GM19438 (cell line): ENCODE data around the gene CDH20.

ENCODE experiments used
- ATAC-seq: cut with Tn5 transposase; IDR thresholded peaks from one replicate; pipeline ENCODE4 v1.9.1; 2021; ENCODE audit warnings: low read depth; ENCODE audit not compliant: unreplicated experiment

Gene CDH20

DNA sequence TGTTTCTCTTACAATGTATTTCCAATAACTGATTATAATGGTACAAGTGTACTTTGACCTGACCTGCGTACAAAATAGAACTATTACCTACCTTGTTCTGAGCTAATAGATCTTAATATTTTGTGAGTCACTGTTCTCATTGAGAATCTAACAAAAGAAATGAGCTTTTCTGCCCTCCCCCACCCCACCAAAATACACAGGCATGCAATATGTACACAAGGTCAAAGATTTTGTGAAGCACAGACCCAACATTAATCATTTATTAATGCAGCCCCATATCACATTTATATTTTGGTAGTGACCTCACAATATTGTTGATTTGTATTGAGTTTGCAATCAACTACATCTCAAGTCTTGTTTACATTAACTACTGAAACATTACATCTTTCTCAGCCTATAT, 86.5 kb downstream of the CDH20 start:
- no peak for ATAC-seq

DNA sequence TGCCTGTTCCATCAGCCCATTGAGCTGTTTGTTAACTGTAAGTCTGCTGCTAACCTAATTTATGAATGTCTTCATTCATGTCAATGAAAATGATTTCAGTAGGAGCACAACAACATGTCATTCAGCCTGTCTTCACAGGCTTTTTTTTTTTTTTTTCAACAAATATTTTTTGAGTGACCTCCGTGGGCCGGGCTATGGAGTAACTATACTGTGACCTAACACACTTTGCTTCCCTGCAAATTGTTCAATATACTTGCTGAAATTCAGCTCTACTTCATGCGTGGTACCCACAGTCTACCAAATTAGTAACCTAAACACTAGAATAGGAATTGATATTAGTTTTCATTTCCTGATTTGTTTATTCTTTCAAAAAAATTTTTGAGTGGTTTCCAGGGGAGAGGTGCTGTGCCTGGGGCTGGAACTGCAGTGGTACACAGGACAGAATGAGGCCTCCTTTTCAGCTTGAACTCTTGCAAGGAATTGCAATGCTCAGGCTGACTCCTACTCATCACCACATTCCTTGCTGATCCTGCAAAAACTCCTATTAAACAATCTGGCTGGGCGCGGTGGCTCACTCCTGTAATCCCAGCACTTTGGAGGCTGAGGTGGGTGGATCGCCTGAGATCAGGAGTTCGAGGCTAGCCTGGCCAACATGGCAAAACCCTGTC, 87.1 kb downstream of the CDH20 start:
- ATAC-seq = no peak

DNA sequence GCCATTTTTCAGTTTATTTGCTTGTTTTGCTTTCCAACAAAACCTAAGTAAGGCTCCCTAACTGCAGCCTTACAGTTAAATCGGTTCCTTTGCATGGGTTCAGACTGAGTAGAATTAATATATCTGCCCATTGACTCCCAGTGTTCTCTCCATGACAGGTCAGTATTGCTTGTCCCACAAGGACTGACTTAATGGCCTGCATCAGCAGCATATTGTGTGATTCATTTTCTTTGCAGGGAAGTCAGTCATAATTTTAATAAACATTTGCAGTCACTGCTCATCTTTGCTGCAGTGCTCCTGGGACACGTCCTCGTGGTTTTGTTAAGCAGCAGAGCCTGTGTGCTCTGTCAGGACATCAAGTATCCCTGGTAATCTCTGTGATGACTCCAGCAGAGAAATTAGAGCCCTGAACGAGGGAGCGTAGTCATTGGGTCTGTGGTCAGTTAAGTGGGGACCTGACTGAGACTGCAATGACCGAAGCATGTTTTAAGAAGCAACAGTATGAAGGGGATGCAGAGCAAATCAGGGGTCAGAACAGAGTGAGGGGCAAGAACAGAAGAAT, 93.3 kb downstream of the CDH20 start:
- no peak for ATAC-seq

DNA sequence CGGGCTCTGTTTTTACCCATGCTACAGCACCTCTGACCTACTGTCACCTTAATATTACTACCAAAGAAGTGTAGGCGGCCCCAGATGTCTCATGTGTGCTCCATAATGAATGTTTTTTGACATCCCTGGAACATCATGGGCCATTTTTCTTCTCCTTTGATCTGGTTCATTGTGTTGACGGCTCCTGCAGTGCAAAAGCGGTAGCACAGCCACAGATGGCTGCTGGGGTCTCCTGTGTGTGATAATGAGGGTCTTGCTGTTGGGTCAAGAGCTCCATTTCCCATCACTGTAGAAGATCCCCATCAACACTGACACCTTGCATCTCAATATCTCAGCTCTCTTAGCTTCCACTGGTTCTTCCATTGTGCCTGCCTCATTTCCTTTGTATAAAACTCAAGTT, 95.0 kb downstream of the CDH20 start:
- ATAC-seq = no peak

DNA sequence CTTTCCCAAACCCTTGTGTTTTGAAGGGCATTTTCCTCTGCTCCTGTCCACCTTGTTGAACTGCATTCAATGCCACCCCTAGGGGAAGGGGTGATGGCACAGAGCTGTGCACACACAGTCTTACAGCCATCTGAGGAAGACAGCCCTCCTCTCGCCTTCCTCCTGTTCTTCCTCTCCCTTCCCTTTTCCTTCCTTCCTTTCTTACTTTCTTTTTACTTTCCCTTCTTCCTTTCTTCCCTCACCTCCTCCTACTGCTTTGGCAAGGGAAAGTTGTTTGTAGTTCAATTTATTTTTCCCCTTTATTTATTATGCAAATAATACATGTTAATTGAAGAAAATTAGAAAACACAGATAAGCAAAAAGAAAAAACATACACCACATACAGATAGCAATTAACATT, 99.4 kb downstream of the CDH20 start:
- ATAC-seq = no peak

DNA sequence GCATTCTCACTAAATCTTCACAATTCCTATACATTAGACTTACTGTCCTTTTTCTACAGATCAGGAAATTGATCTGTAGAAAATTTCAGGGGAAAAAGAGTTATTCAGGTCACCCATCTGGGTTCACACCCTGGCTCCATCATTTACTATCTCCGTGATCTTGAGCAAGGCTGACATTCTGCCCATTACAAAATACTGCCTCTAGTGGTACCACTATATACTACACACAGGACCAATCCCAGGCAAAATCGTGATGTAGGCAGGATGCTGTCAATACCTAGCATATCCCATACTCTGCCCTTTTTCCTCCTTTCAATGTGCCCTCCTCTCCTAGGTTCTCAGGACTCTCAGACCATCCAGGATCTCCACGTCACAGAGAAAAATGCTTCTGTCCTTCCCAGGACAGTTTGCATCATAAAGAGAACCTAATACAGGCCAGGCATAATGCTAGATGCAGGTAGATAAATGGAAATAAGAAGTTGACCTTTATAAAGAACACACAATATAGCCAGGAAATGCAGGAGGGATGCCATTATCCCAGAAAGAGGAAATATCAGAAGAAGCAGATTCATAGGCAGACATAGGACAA, 101.9 kb downstream of the CDH20 start:
- ATAC-seq = peak; percentile 94

DNA sequence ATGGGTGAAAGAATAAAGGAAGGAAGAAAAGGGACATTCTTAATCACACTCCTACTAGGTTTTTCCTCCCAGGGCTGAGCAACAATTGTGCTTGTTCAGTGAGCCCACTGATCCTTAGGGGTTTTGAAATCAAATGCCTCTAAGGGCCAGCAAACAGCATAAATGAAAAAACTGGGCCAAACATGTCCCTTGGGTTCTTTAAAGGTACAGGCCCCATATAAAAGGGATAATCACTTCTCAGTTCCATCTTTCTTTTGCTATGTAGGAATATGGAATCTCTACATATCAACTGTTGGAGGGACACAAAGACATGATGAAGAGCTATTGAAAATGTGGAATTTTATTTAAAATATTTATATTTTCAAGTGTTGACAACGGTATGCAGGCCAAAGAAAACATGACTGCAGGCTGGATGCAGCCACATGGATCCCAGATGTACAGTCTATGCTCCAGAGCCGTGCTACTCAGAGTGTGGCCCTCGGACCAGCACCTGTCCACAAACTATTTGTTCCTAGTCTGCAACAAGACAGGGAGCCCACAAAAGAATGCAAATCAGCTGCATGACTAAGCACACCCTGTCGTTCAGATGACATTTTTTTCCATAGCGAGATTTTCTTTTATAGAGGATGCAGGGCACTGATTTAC, 110.0 kb downstream of the CDH20 start:
- no peak for ATAC-seq

DNA sequence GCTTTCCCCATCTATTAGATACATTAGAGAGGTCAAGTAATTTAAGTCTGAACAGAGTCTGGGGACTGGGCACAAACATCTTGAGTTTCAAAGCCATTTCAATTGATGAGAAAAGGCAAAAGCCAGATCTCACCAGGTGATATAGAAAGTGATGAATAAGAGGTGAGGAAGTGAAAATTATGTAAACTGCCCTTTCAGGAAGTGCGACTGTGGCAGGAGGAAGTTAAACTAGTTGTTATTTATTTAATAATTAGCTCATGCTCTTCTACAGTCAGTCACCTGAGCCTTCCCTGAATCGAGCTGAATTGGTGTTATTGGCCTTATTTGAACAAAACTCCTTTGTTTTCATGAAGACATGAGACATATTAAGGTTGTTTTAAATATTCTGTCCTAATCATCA, 115.1 kb downstream of the CDH20 start:
- peak; percentile 98 for ATAC-seq

DNA sequence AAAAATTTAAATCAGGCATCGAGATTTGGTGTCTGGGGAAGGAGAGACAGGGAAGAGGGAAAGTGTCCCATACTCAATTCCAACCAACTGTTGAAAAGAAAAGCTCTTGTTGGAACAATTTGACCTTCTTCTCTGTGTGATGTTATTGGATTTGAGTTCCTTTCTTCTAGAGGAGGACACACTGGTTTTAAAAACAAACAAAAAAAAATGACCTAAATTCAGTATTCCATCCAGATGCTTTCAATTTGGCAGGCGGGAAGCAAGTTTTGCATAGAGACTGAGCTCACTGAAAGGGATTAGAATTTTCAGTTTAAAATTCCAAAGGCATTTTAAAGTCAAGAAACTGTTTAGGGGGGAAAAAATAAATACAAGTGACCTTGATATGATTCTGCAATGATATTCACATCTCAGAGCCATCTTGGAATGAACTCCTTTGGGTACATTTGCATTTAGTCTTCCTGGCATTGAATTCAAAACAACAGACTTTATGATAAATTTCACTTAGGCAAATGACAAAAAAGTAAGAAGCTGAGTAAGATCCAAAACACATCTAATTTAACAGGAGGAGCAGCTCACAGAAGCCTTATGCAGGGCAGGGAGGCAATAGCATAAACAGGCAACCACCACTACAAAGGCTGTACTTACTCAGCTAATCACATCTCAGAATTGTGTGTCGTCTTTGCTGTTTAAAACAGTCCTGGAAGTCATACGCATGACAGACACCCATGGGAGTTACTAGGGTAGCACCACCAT, 126.8 kb downstream of the CDH20 start:
- ATAC-seq = no peak

DNA sequence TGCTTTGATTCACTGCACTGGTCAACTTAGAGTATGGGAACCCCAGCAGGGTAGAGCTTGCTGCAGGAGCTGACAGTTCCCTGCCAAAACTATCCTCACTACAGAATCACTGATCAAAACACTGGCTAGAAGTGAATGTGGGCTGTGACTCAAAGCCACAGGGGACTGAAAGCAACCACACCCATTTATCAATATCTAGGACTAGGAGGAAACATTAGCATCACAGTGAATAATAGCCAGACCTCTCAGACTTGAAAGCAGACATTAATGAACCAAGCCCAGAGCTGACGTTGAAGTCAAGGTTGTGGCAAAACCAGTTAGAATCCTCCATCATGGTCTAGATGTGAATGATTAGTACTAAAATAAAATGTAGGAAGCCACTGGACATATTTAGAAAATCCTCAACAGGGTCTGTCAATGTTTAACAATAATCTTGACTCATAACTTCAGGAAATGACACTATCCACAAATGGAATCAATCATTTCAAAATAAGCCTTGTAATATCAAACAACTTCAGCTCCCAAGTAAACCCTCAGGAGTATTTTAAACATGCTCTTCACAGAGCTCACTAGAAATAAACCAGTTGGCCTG, 131.4 kb downstream of the CDH20 start:
- ATAC-seq = no peak

DNA sequence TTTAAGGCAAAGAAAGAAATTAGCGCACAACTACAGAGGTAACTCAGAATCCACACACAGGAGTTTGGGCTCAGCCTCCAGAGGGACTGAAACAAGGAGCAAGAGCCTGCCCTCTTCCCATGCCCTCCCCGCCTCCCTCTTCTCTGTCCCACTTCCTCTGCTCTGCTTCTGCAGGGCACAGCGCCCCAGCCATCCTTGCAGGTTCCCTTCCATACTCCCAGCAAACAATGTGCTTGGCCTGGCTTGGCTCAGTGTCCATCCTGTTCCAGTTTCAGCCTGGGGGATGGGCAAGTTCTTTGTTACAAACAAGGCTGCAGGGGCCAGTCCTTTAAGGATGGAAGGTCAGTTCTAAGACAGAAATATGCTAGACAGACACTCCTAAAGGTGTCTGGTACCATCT, 133.5 kb downstream of the CDH20 start:
- ATAC-seq = no peak

DNA sequence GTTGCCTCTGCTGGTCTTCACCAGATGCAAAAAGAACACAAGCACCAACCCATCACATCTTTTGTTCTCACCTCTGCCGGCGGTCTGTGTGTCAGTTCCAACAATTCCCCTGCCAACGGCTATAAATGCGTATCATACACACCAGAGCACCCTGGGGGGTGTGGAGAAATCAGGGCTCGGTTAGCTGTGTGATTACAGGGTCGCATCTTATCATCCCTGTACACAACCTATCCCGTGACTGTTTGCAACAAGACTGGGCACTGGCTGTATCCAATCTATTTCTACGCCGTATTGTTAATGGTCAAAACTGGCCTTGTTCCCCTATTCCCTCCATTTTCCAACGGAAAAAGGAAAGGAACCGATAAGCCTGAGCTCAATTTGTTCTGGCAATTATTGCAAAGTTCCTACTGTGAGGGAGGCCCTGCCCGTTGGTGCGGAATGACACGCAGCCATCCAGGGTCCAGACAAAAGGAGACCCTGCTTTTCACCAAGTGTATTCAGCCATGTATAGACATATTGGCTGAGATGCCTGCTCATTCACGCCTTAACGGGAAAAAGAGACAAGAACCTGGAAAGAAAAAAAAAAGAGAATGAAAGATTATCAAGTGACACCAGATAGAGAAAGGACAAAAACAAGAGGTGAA, 136.9 kb downstream of the CDH20 start:
- no peak for ATAC-seq

DNA sequence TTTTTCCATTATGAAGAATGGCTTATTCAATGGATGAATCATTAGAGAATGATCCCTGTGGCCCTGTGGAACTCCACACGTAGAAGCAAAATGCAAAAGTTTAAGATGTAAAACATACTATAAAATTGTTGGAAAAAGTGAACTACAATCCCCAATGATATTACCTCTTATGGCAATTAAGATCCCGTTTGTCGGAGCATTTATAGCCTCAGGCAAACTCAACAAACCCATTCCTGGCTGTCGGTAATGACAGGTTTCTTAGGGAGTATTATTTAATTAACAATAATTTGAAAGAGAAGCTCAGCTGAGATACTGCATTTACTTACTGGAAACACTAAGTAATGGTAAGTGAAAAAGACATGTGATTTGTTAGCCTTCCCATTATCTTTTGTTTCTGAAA, 138.3 kb downstream of the CDH20 start:
- ATAC-seq = no peak

DNA sequence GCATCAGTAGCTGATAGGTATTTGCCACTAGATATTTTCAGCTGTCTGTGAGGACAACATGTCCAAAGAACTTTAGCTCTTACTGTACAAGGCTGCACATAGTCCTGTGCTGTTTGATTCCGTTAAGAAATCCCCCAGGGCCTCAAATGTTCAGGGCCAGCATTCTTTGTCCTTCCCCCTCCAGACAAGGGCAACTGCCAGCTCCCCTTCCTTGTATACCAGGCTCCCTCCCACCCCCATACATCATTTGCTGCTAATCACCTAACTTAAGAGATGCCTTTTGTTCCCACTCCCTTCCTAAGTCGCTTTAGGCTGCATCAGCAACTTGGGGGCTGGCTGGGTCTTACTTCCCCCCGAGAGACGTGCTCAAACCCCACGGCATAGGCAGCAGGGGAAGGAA, 138.7 kb downstream of the CDH20 start:
- ATAC-seq = no peak

DNA sequence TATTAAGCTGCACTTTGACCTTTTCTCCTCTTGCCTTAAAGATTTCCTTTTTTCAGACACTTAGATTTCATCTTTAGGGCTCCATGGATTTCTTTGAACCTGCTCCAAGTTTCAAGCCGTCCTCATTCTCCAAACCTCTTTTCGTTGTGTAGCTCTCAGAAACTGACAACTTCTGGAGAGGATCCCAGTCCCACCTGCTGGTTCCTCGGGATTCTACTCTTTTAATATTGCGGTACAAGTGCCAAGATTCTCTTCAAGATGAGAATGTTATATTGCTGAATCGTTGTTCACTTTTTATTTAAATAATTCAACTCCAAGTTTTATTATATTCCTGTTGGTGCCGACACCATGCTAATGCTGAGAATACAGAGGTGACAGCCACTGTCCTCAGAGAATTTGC, 141.1 kb downstream of the CDH20 start:
- ATAC-seq = no peak

DNA sequence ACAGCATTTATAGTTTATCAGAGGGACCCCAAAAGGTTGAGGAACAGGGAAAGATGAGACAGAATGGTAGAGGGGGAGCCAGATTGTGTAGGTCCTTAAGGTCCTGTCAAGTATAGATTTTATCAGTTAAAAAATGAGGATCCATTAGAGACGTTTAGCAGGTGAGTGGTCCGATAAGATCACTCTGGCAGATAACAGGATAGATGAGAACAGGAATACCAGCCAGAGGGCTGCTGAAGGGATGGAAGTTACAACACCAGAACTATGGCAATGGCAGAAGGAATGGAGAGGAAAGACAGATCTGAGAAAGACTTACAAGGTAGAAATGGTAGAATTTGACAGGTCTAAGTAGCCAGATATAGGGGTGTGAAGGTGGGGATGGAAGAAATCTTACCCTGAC, 141.7 kb downstream of the CDH20 start:
- no peak for ATAC-seq

DNA sequence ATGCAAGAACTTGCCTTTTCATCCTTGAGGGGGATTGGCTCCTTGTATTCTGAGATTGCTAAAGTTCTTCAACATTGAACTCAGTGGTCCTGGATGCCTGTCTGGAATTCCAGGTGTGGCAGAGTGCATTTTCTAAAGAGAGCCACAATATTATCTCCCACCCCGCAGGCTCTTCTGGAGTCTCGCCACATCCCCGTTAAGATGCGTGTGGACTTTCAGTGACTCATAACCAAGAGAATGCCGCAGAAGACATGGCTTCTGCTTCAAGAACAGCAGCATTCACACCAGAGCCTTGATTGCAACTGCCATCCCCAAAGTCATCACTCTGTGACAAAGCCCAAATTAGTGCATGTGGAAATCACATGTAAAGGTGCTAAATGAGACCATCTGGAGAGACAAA, 142.7 kb downstream of the CDH20 start:
- ATAC-seq = no peak

DNA sequence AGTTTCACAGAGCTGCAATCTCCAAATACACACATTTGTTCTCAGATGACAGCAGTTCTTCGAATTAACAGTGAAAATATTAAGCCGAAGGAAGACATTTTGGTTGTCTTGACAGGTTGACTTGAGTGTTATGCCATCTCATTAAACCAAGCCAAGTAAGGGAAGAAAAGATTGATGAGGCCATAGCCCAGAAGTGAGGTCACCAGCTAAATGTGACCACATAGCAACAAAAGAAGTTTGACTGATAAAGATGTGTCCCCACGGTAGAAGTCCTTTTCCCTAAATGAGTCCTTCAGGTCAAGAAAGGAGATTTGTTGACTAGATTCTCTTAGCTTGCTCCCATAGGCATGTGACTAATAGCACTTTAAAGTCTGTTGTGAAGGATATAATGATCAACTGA, 156.1 kb downstream of the CDH20 start:
- ATAC-seq = no peak

DNA sequence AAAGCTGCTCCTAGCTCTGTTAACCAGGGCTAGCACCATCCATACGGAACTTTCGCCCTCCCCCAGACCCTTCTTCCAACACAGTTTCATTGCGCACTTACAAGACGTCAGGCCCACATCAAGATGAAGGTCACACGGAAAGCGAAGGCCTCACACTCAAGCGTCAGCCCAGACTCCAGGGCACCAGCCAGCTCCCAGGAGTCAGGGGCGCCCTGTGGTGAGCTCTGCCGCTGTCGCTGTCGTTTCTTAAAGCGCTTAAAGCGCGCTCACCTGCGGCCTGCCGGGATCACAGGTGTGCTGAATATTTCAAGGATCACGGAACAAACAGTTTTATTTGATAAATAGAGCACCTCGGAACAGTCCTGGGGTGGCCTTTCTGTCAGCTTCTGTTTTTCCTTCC, 163.1 kb downstream of the CDH20 start:
- ATAC-seq = no peak

DNA sequence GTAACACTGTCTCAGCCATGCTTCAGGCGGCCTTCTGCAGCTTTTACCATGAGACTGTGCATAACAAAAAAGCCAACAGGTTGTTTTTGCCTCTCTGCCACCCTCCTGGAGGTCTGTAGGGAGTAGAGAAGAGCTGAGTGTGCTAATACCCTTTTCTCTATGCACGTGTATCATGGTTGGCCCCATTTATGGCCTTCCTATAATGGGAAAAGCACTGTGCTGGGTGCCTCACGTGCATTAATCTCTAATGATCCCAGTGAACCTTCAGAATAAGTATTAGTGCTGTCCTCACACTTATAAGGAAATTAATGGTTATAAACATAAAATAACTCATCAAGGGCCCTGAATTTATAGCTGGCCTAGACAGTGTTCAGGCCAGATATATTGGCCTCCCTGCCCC, 164.2 kb downstream of the CDH20 start:
- no peak for ATAC-seq
